Aorta (tissue), 5 donors: ENCODE measurements around the gene CASR. TPM values are rescaled to one million over a fixed set of nuclear protein-coding genes. Genes with fewer than 3 reads are reported as not detected.

Experiments
- ATAC-seq: fragments of 200-7000 bp; cut with Tn5 transposase; one replicate; pipeline ENCODE4 v1.9.1; 2022; ENCODE audit warnings: moderate library complexity; ENCODE audit not compliant: low FRiP score
- DNase-seq, 2 donors: peaks; one replicate each; pipeline ENCODE4 v3.0.0-alpha.2; 2020
- H3K27ac ChIP-seq, 2 donors: one replicate each; pipeline ENCODE4 v1.5.1; 2013; ENCODE audit warnings: low read length in 2 of 2, mild to moderate bottlenecking in 2 of 2, moderate library complexity in 2 of 2, control low read depth in 1 of 2, inconsistent platforms in 1 of 2, low read depth in 1 of 2
- H3K27me3 ChIP-seq, 2 donors: one replicate each; pipeline ENCODE4 v1.6.1; 2013; ENCODE audit warnings: control low read depth in 1 of 2, low read length in 1 of 2, mild to moderate bottlenecking in 1 of 2, moderate library complexity in 1 of 2; ENCODE audit not compliant: insufficient read depth in 2 of 2, control insufficient read depth in 1 of 2
- H3K36me3 ChIP-seq, 2 donors: one replicate each; pipeline ENCODE4 v1.6.1; 2013; ENCODE audit warnings: control low read depth in 1 of 2, low read length in 1 of 2, mild to moderate bottlenecking in 1 of 2; ENCODE audit not compliant: insufficient read depth in 2 of 2, control insufficient read depth in 1 of 2
- H3K4me1 ChIP-seq, 2 donors: one replicate each; pipeline ENCODE4 v1.6.1; 2013; ENCODE audit warnings: low read length in 2 of 2, control low read depth in 1 of 2, mild to moderate bottlenecking in 1 of 2, moderate library complexity in 1 of 2; ENCODE audit not compliant: insufficient read depth in 2 of 2, control insufficient read depth in 1 of 2
- H3K4me3 ChIP-seq, 2 donors: one replicate each; pipeline ENCODE4 v1.5.1; 2013; ENCODE audit warnings: low read length in 2 of 2, control low read depth in 1 of 2, mild to moderate bottlenecking in 1 of 2
- H3K9me3 ChIP-seq: one replicate; pipeline ENCODE4 v1.6.1; 2013; ENCODE audit warnings: mild to moderate bottlenecking, low read length; ENCODE audit not compliant: control insufficient read depth
- WGBS, 2 donors: extraction: QIAGEN DNeasy Blood & Tissue Kit; methylation state at CpG; one replicate each; pipeline ENCODE4 v1.1.7; 2013; 5-methylcytosine and 5-hydroxymethylcytosine counted together
- intact Hi-C, 2 donors: fragments of 100-400 bp; cut with DNase I; formaldehyde crosslinking; loops; one replicate each; pipeline versions ENCODE4 v1.14.2 to v1.15.0; 2022
- polyA plus RNA-seq, 2 donors: library from polyadenylated mRNA; stranded (reverse); fragments of 200-250 nt; gene quantifications; one replicate each; pipeline ENCODE4 v1.2.3, GENCODE V29; 2013
- total RNA-seq, 2 donors: library from RNA; stranded (reverse); fragmentation: NEBNext Ultra II Directional; extraction: Animal tissue kit (Norgen Biotek cat#: 25700); gene quantifications; one replicate each; pipeline ENCODE4 v1.2.1, GENCODE V29; 2021
- donor health status: healthy with polysubstance abuse.
- donor health status: Bipolar disorder and iron deficiency.
- donor health status: DM: no; HTN: no; CAD: no.
- donor health status: DM: no; HTN: no; CAD: no.
- donor health status: DM: yes; HTN: yes; CAD: no.

Gene CASR
- total and polyA plus RNA-seq, 4 donors: not detected

- no peak for ATAC-seq
- Histone ChIP-seq H3K4me3 (no peak overlapping the region), H3K9me3 (peaks cover 5% of the 10 kb centered on the region), H3K27me3 (no peaks in the 10 kb centered on the region), H3K27ac (no peak overlapping the region), H3K36me3 (no peaks in the 10 kb centered on the region), H3K4me1 (no peaks in the 10 kb centered on the region)
- 71 to 80% methylated on average over 2 of the region's 2 CpGs for WGBS, 2 donors
- DNase-seq: no peak
- intact Hi-C loops: no loop called here
These were observed 130.9 kb downstream of the CASR start for GRCh38 chr3:122314228-122314876.

DNA sequence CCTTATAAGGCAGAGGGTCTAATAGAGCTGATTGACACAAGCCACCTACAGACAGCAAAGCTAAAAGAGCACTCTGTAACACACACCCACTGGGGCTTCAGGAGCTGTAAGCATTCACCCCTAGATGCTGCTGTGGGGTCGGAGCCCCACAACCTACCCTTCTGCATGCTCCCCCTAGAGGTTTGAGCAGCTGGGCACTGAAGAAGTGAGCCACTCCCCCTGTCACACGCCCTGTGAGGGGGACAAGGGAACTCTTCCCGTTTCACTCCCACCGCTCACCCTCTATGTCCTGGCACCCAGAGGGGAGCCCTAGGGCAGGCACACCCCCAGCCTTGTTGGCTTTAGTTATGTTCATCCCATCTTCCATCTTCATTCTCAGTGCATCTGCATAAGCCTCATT, 132.2 kb downstream of the CASR start:
- WGBS, 2 donors: 32 to 34% methylated on average over 4 of the region's 4 CpGs
- Histone ChIP-seq H3K27ac (no peak overlapping the region), H3K27me3 (no peaks in the 10 kb centered on the region), H3K4me1 (no peaks in the 10 kb centered on the region), H3K4me3 (no peak overlapping the region), H3K36me3 (no peaks in the 10 kb centered on the region), H3K9me3 (peaks cover 5% of the 10 kb centered on the region)
- intact Hi-C loops: no loop called here
- DNase-seq (no peak), ATAC-seq (no peak)

DNA sequence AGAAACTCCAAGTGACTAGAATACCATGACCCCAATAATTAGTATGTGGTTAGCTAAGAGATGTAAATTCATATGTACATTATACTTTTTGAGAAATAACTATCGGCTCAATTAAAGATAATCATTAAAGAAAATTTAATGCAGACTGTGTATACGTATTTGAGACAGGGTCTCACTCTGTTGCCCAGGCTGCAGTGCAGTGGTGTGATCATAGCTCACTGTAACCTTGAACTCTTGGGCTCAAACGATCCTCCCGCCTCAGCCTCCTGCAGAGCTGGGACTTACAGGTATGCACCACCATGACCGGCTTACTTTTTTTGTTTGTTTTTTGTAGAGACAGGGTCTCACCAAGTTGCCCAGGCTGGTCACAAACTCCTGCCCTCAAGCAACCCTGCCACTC, 132.9 kb downstream of the CASR start:
- no peaks in the 10 kb centered on the region for H3K27me3 ChIP-seq
- no peak for DNase-seq
- H3K27ac ChIP-seq: no peak overlapping the region
- H3K36me3 ChIP-seq: no peaks in the 10 kb centered on the region
- no peaks in the 10 kb centered on the region for H3K4me1 ChIP-seq
- no peak for ATAC-seq
- no peak overlapping the region for H3K4me3 ChIP-seq
- H3K9me3 ChIP-seq: peaks cover 8% of the 10 kb centered on the region
- 67 to 81% methylated on average over 5 of the region's 5 CpGs for WGBS, 2 donors
- intact Hi-C loops: no loop called here

DNA sequence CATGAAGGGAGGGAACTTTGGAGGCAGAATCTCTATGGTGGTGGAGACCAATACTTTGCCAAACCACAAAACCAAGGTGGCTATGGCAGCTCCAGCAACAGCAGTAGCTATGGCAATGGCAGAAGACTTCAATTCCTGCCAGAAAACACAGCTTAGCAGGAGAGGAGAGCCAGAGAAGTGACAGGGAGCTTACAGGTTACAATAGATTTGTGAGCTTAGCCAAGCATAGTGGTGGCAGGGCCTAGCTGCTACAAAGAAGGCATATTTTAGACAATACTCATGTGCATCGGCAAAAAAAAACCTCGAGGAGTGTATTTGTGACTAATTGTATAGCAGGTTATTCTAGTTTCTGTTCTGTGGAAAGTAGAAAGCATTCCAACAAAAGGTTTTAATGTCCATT, 135.2 kb downstream of the CASR start:
- H3K9me3 ChIP-seq: peaks cover 8% of the 10 kb centered on the region
- ATAC-seq: no peak
- no peak overlapping the region for H3K27ac ChIP-seq
- 88 to 98% methylated on average over 2 of the region's 2 CpGs for WGBS, 2 donors
- no peak for DNase-seq
- H3K27me3 ChIP-seq: peaks cover 0 to 1% of the 10 kb centered on the region in 2 donors
- intact Hi-C loops: no loop called here
- H3K4me3 ChIP-seq: no peak overlapping the region
- H3K36me3 ChIP-seq: no peaks in the 10 kb centered on the region
- no peaks in the 10 kb centered on the region for H3K4me1 ChIP-seq

DNA sequence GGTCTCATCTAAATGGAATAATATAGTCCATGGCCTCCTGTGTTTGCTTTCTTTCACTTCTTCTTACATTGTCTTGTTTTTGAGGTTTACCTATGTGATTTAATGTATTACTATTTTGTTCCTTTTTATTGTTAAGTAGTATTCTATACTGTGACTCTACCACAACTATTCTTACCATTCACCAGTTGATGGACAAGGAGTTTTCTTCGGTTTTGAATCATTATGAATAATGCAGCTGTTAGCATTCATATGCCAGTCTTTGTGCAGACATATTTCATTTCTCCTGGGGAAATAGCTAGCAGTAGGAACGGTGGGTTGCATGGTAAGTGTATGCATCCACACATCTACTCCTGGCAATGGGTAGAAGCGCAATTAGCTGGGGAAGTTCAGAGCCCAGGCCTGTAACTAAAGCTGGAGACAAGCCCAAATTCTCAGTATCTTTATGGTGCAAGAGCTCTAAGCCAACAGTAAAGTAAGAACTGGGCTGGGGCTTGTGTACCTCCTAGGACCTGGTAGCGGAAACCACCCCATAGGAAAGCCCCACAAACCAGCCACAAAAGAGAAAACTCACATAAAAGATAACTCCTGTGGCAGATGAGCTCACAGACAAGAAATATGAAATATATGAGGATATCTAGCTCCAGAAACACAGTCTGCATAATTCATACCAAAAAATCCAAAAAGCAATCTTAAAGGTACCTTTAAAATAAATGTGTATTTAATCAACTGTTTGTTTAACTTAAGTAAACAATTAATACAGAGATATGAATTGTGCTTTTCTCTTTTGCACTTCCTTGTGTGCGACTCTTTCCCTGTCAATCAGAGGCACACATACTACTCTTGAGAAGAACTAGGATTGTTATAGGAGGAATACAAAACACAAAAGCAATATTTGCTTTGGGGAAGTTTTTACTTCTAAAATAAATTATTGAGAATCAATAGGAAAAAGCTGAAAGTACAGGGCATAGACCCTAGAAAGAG, 138.9 kb downstream of the CASR start:
- H3K27ac ChIP-seq: no peak overlapping the region
- no peak for DNase-seq
- H3K4me3 ChIP-seq: no peak overlapping the region
- intact Hi-C loops: no loop called here
- ATAC-seq: no peak
- H3K36me3 ChIP-seq: no peaks in the 10 kb centered on the region
- H3K9me3 ChIP-seq: peaks cover 8% of the 10 kb centered on the region
- WGBS, 2 donors: 68 to 72% methylated on average over 5 of the region's 5 CpGs
- no peaks in the 10 kb centered on the region for H3K4me1 ChIP-seq
- H3K27me3 ChIP-seq: peaks cover 0 to 1% of the 10 kb centered on the region in 2 donors

GRCh38 chr3:122324871-122325323, 141.4 kb downstream of the CASR start, which contains the start of gene CSTA:
TSS of gene CSTA (plus strand) at chr3:122325248. CDS start at chr3:122325293, 45 bp downstream.
- no peaks in the 10 kb centered on the region for H3K36me3 ChIP-seq
- intact Hi-C loops: no loop called here
- peaks cover 0 to 3% of the 10 kb centered on the region in 2 donors for H3K27me3 ChIP-seq
- ATAC-seq (no peak), DNase-seq (no peak)
- H3K9me3 ChIP-seq: peaks cover 3% of the 10 kb centered on the region
- no peaks in the 10 kb centered on the region for H3K4me1 ChIP-seq
- 63 to 64% methylated on average over 6 of the region's 6 CpGs for WGBS, 2 donors
- H3K4me3 ChIP-seq: no peak within 1 kb of the TSS
- no peak within 1 kb of the TSS for H3K27ac ChIP-seq

DNA sequence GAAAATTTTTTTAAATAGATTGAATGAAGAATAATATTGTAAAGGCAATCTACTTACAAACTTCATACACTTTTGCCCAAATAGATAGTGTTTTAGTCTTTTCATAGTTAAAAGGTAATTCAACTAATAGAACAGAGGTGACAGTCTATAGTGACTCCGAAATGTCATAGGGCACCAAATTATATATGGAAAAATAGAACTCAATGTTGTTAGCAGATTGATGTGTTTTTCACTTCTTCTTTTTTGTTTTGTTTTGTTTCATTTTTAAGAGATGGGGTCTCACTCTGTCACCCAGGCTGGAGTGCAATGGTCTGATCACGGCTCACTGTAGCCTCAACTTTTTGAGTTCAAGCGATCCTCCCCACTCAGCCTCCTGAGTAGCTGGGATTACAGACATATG, 142.3 kb downstream of the CASR start:
- intact Hi-C loops: no loop called here
- no peak for DNase-seq
- 91 to 92% methylated on average over 3 of the region's 3 CpGs for WGBS, 2 donors

GRCh38 chr3:122331886-122332285, 148.4 kb downstream of the CASR start:
- H3K9me3 ChIP-seq: no peaks in the 10 kb centered on the region
- H3K36me3 ChIP-seq: no peaks in the 10 kb centered on the region
- H3K27ac ChIP-seq: no peak overlapping the region
- intact Hi-C loops: no loop called here
- no peaks in the 10 kb centered on the region for H3K4me1 ChIP-seq
- no peak overlapping the region for H3K4me3 ChIP-seq
- no peak for DNase-seq
- 52 to 60% methylated on average over 4 of the region's 4 CpGs for WGBS, 2 donors
- H3K27me3 ChIP-seq: peaks cover 0 to 2% of the 10 kb centered on the region in 2 donors
- ATAC-seq: no peak

More for the DNA sequence above, 142.3 kb downstream of the CASR start:
- Histone ChIP-seq H3K9me3 (peaks cover 3% of the 10 kb centered on the region), H3K36me3 (no peaks in the 10 kb centered on the region), H3K27me3 (peaks cover 0 to 3% of the 10 kb centered on the region in 2 donors), H3K4me3 (no peak overlapping the region), H3K4me1 (no peaks in the 10 kb centered on the region), H3K27ac (no peak overlapping the region)
- no peak for ATAC-seq
